Ishikawa (cell line): Measurements from ENCODE around the gene BZW2.

Experiments used
- CEBPB ChIP-seq: IDR thresholded peaks from 2 replicates; pipeline ENCODE4 v1.6.1; 2012
- CREB1 ChIP-seq: IDR thresholded peaks from 2 replicates; pipeline ENCODE4 v1.6.1; 2012; ENCODE audit warnings: low read depth
- EP300 ChIP-seq: IDR thresholded peaks from 2 replicates; pipeline ENCODE4 v1.6.1; 2012; ENCODE audit warnings: borderline replicate concordance
- NFIC ChIP-seq: IDR thresholded peaks from 2 replicates; pipeline ENCODE4 v1.6.1; 2012
- TAF1 ChIP-seq: IDR thresholded peaks from 2 replicates; pipeline ENCODE4 v1.6.1; 2012; ENCODE audit warnings: low read depth, mild to moderate bottlenecking
- TCF12 ChIP-seq: IDR thresholded peaks from 2 replicates; pipeline ENCODE4 v1.6.1; 2012; ENCODE audit warnings: low read depth
- TEAD4 ChIP-seq: IDR thresholded peaks from 2 replicates; pipeline ENCODE4 v1.6.1; 2012
- YY1 ChIP-seq: IDR thresholded peaks from 2 replicates; pipeline ENCODE4 v1.6.1; 2012; ENCODE audit warnings: low read depth
- TF ChIP-seq, protein P1 (sequence below): IDR thresholded peaks from 2 replicates; pipeline ENCODE4 v1.6.1; 2012; ENCODE audit warnings: low read depth, mild to moderate bottlenecking
- TF ChIP-seq, protein P2 (sequence below): IDR thresholded peaks from 2 replicates; pipeline ENCODE4 v1.6.1; 2012

DNA sequence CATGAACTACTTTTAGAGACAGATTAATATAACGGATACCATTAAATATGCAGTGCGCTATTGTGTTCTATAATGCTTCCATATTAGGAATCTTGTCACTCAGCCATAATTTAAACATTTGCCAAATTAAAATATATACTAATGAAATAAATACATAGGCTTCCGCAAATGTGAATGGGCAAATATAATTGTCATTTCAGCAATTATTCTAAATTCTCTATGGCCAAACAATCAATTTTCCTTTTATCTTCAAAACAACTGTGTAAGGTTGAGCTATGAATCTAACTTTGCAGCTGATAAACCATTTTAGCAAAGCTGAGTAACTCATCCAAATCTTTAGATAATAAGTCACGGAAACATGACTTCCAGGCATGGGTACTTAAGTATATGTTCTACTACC, 86.8 kb downstream of the BZW2 start:
- TF ChIP-seq TCF12 (no peak), TEAD4 (no peak), EP300 (no peak), NFIC (no peak), CEBPB (no peak), TAF1 (no peak), YY1 (no peak), CREB1 (no peak)
- TF ChIP-seq, protein P1, sequence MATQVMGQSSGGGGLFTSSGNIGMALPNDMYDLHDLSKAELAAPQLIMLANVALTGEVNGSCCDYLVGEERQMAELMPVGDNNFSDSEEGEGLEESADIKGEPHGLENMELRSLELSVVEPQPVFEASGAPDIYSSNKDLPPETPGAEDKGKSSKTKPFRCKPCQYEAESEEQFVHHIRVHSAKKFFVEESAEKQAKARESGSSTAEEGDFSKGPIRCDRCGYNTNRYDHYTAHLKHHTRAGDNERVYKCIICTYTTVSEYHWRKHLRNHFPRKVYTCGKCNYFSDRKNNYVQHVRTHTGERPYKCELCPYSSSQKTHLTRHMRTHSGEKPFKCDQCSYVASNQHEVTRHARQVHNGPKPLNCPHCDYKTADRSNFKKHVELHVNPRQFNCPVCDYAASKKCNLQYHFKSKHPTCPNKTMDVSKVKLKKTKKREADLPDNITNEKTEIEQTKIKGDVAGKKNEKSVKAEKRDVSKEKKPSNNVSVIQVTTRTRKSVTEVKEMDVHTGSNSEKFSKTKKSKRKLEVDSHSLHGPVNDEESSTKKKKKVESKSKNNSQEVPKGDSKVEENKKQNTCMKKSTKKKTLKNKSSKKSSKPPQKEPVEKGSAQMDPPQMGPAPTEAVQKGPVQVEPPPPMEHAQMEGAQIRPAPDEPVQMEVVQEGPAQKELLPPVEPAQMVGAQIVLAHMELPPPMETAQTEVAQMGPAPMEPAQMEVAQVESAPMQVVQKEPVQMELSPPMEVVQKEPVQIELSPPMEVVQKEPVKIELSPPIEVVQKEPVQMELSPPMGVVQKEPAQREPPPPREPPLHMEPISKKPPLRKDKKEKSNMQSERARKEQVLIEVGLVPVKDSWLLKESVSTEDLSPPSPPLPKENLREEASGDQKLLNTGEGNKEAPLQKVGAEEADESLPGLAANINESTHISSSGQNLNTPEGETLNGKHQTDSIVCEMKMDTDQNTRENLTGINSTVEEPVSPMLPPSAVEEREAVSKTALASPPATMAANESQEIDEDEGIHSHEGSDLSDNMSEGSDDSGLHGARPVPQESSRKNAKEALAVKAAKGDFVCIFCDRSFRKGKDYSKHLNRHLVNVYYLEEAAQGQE: no peak
- TF ChIP-seq, protein P2, sequence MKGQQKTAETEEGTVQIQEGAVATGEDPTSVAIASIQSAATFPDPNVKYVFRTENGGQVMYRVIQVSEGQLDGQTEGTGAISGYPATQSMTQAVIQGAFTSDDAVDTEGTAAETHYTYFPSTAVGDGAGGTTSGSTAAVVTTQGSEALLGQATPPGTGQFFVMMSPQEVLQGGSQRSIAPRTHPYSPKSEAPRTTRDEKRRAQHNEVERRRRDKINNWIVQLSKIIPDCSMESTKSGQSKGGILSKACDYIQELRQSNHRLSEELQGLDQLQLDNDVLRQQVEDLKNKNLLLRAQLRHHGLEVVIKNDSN: no peak
